ENCODE results near the gene LDB3. TPM values are rescaled to one million over a fixed set of nuclear protein-coding genes. Genes with fewer than 3 reads are reported as not detected.

Gene LDB3
- total and polyA plus RNA-seq, 2 of the 8 experiments (the other 6 are each of a cell fraction or from before 2014, with no cell fraction given): 0.20 to 0.43 TPM

DNA sequence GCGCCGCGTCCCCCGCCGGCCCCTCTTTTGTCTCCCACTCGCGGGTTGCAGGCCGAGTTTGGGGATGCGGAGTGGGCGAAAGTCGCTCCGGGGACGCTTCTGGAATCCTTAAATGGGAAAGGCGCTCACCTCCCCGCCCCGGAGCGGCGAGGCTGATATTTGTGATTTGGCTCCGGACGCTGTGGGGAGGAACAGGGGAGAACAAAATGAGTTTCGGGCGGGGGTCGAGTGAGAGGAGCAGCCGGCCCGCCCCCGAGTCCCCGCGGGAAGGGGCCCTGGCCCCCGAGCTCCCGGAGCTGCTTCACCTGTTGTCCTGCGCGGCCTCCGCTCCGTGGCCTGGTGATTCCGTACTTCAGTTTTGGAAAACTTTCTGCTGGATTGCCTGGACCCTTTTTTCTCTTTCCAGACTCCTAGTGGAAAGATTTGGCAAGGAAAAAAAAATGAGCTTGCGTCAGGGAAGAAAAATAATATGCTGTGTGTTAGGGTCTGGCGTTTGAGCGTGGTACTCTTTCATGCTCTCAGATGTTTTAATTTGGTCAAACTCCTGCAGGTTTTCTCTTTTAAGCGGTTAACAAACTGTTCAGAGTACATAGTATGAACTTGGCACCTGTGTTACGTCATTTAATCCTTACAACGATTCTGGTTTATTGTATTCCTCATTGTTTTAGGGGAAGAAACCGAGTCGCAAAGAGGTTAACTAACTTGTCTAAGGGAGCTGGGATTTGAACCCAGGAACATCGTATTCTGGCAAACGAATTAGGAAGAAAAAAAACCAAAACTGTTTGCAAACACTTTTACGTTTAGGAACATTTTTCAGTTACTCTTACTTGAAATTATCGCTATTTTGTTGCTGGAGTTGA is 89.0 kb downstream of the LDB3 start (continued):
- TF ChIP-seq CHD7 (IDR thresholded peaks at IDR 0.05; ENCODE audit: insufficient replicate concordance, low read length): no peak

All from H1 (cell line).